NCI-H2029 treated with DMSO at 0.1 percent for 48 hours (cell line): ENCODE results near the gene CCDC122.

ENCODE experiments used
- DNase-seq: peaks from one replicate; lab custom pipeline; 2025; lab: John Stamatoyannopoulos, UW

Gene CCDC122

DNA sequence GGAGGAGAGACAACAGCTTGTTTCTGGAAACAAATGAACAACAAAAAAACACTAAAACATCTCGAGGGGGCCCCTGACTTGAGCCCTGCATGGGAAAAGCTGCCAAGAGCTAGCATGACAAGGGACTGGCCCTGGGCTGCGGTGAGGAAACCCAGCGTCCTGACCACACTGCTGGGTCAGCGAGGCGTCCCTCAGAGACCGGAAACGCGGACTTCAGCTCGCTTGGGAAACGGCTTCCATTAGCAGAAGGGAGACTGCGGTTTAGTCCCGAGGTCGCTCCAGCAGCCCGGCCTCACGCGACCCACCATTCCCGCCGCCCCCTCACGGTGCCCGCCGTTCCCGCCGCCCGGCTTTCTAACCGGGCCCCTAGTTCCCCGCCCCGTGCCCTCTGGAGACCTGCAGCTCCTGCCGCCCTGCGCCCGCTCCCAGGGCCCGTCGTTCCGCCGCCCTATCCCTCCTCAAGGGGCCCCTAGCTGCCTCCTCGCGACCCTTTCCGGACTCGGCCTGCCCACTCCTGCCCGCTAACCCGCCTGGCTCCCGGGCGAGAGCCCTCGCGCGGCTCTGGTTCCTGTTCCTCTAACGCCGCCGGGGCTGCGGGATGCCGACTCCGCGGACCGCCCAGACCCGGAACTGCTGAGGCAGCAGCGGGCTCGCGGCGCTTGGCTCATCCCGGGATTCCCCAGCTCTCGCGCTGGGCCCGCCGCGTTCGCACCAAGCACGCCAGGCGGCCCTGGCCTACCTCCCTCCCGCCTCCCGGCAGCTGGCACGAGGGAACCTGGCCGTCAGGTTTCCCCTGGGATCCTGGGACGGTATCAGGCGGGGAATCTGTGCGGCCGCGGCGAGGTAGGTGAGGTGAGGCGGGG is at the start of gene CCDC122:
CCDC122 (minus strand) TSS at position 849 of the 863 bp plus-strand sequence. CDS start 10,364 bp downstream, outside the sequence.
- no peak for DNase-seq

DNA sequence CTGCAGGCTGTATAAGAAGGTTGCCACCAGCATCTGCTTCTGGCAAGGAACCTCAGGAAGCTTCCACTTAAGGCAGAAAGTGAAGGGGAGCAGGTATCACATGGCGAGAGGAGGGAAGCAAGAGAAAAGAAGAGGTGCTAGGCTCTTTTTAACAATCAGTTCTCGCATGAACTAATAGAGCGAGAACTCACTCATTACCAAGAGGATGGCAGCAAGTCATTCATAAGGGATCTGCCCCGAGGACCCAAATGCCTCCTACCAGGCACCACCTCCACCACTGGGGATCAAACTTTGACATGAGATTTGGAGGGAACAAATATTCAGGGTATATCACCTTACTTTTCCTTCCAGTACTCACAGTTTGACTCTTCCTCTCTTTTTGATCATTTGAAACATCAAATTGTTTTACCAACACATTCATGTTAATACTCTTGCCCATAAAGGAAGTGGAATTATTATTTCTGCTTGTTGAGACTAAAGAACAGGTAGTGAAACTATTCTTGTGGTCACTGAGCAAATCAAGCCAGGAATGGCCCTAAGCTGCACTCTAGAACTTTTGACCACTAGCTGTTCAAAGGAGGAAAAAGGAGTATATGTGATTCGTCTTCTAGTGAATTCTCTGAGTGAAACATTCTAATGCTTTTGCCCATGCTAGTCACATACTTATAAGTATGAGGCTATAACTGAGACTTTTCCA is 45.2 kb upstream of the CCDC122 start:
- DNase-seq: no peak

DNA sequence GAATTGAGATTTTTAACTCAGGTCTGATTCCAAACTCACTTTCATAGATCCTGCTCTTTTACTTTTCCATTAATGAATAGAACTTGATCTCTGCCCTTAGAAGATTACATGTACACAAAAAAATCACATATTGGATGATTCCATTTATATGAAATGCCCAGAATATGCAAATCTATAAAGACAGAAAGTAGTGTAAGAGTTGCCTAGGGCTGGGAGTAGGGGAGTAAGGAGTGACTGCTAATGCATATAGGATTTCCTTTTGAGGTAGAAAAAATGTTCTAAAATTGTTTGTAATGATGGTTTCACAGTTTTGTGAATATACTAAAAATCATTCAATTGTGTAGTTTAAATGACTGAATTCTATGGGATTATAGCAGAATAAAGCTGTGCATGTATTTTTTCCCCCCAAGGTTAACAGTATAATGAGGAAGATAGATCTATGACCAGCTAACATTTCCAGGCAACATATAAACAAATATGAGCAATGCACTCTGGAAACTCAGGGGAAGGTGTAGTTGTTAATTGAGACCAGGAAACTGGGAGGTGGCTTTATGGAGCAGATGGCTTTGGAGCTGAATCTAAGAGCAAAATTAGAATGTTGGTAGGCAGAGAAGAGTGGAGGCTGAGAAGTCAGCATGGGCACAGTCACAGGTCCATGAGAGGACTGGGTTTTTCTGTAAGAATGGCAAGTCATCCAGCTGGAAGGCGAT is 41.6 kb upstream of the CCDC122 start:
- no peak for DNase-seq

DNA sequence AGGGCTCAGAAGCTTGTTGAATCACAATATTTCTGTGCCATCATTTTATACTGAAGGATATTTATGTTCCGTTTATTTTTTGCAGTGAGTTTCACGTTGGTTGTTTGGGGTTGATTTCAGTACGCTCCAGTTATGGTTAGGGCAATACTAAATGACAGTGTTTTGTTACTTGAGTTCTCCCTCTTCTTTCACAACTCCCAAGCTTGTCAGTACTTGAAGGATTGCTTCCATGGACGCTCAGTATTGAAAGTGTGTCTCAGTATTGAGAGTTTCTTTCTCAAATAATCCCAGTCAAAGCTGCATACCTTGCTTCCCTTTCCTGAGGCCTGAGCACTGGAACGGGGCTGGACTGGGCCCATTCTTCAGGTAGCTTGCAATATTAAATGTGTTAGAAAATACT is 39.1 kb upstream of the CCDC122 start:
- no peak for DNase-seq

DNA sequence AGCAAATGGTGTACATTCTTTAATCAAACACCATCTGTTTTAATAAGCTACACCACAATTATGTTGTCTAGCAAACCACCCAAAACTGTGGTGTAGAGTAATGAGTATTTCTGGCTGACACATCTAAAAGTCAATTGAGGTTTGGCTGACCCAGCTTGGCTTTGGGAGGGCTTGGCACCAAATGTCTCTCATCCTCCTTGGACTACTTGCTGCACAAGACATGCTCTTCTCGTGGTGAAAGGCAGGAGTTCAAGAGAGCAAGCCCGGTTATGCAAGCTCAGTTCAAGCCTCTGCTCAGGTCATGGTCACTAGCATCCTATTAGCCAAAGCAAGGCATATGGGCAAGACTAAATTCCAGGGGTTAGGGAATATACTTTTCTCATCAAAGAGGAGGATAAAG is 37.3 kb upstream of the CCDC122 start:
- no peak for DNase-seq

DNA sequence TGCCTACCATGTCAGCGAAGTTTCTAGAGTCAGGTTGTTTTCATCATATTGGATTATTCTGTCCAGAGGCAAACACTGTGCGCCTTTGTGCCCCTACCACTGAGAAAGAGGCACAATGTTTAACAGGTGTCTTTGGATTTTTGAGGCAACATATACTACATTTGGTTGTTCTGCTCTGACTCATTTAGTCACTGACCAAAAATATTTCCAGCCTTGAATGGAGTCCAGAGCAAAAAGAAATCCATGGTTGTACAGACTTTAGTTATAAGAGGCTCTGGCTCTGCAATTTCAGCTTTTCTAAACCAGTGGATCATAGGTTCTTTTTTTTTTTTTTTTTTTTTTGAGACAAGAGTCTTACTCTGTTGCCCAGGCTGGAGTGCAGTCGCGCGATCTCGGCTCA is 35.9 kb upstream of the CCDC122 start:
- DNase-seq: no peak

DNA sequence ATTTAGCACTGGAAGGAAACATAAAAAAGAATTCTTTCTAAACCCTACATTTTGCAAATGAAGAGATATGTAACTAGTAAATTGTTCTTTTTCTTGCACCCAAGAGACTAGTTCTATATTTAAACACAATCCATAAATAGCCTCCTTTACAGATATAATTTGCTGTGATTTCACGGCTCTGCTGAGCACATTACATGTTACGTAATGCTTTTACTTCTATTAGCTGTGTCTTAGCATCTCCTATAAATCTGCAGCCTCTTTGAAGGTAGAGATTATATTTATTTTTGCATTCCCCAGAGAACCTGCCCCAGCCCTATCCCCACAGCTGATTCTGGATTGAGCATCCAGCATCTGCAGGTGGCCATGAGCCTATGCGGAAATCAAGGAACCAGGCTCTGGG is 32.3 kb upstream of the CCDC122 start:
- DNase-seq: no peak

DNA sequence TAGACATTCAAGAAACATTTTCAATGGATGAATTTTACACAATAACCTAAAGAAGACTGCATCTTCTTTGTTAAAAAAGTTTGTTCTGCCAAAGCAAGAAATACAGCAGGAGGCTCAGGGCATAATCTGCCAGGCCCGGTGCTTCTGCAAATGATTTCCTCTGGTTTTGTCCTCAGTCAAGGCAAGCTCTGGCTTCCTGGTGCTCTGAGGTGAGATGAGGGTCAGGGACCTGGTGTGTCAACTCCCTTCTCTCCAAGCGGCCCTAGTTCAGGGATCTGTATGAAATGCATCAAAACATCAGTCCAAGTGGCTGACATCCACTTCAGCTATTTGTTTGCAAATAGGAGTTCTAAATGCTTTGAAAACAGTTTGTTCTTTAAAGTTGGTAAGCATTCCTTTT is 31.7 kb upstream of the CCDC122 start:
- no peak for DNase-seq

DNA sequence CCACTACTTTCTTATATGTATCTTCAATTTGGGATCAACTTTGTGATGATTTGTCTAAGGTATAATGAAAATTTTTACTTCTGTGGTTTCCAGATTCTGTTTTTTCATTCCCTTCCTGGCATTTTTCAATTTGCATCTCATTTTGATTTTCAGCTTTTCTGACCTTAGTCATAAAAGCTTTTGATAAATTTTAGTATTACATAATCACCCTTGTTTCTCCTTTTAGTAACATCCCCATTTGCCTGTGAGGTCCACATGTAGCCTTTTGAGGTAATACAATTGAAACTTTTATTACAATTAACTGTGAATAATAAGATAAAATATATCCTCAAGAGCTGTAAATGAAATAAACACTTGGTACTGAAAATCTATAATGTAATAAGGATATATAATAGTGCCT is 31.3 kb upstream of the CCDC122 start:
- no peak for DNase-seq

DNA sequence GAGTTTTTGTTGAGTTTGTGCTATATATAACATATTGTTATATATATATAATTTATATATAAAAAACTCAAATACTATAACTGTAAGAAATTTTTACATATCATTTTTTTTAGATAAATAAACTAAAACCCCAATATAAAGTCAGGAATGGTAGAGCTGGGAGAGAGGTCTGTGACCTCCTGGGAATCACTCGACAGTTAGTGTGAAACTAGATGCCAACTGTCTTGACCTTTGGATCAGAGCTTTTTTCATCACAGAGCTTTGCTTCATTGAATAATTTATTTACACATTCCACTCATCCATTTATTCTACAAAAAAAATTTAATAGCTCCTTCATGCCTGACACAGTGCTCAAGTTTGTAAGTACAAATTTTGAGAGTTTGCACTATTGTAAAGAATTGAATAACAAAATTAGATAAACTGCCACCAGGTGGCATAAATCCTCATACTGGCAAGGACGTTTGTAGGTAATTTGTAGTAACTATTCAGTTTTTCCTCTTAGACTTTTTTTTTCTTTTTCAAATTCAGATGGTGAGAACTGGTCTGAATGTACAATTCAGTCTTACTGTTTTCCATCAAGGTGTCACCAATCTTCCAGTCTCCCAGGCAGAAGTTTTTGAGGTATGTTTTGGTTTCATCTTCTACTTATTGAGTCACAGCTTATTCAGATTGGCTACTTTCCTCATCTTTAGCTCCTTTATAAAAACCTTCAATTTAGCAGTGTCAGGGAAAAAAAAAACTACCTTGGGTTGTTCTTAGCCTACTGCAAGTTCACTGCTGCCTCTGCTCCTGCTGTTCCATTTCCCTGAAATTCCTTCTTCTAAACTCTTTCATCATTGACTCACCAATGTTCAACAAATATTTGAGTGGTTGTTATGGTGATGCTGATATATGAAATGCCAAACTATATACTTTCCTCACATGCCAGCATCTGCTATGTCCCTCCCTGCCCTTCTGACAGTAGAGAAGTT is 28.9 kb upstream of the CCDC122 start:
- DNase-seq: peak; percentile 0

DNA sequence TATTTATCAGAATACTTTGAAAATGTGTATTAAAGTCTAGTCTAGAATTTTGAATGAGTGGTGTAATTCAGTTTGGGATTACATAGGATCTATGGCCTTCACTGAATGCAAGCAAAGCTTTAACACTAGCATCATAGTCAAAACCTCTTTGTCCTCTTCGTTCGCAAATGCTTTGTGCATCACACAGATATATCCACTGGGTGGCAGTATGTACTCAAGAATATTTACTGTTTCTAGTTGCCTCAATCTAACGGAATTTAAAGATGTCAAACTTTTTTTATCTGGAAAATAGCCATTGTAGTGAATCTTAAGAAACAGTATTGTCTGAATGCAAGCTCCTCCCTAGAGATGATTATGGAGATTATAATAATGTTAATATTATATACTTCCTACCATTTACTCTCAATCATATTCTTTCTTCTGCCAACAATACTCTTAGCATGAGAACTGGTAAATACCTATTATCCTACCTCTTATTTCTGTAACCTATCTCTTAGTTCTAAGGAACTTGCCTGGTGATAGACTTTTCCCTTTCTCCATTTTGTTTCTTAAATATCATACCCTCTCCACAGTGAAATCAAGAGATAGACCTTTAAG is 26.0 kb upstream of the CCDC122 start:
- peak; percentile 14 for DNase-seq

DNA sequence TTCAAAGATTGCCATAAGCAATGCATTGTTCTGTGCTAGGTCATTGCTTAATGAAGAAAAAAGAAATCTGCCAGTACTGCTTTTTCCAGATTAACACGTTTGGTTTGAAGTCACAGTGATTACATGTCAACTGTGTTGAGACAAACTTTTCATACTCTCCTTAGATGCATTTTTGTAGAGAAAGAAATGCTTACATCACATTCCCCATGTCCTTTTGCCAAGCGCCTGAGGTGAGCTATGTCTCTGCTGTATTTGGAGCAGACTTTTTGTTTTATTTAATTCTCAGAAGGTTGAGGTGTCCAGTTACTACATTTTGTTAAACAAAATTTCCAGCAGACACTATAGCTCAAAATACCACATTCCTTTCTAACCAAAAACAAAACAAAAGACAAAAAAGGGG is 16.4 kb upstream of the CCDC122 start:
- DNase-seq: no peak

DNA sequence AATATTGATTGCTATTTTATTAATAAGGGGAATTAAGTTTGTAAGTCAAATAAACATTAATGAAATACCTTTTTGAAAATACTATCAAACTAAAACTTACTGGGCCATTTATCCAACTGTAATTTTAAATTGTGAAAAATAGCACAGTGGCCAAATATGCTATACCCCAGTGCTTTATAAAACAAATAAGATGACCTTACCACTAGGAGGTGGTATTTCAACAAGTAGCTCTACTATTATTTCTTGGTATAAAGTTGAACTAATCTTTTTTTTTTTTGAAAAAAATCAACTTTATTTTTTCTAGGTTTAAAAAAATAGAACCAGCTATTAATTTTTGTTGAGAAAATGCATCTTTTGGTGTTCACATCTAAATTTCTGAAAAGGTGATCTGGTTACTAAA is 14.9 kb upstream of the CCDC122 start:
- no peak for DNase-seq

DNA sequence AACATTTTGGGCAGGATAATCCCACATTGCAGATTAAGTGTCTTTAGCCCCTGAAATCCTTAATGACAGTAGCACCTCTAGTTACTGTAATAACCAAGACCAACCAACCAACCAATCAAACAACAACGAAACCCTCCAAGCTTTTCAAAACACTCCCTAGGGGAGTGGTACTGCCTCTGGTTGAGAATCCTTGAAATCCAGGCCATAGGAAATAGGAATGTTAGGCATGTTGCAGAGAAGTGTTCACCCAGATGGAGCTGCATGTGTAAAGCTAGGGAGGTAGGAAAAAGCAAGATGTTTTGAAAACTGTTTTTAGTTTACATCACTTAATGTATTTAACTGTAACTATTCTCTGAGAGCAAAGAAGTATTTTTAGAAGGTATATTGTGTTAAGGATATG is 4.7 kb upstream of the CCDC122 start:
- DNase-seq: no peak

DNA sequence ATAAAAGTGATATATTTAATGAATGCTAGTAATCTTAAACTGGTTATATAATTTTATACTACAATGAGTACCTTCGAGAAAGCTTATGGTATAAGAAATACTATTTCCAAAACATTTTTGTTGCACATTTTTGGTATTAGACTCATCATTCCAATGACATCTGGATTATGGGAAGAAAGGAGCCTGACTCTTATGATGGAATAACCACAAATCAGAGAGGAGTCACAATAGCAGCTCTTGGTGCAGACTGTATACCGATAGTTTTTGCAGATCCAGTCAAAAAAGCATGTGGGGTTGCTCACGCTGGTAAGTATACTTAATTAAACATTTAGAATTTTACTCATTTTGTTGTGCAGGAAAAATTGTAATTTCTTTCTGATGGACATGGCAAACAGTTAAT is 4.1 kb upstream of the CCDC122 start:
- DNase-seq: no peak

DNA sequence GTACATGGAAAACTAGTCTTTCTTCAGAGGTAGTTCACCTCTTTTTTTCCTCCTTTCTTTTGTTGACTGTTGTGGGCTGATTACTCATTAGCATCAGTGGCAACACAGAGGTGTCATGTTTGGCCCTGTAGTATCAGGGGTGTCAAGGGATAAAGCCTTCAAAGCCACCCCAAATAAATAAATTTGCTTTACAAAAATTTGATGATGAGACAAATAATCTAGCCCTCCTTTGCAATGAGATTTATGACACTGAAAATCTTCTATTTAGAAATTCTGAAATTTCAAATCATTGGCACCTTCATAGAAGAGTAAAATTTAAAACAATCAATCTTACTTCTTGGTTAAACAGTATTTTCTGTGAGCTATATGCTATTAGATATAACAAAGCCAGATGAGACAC is 2.0 kb upstream of the CCDC122 start:
- no peak for DNase-seq

DNA sequence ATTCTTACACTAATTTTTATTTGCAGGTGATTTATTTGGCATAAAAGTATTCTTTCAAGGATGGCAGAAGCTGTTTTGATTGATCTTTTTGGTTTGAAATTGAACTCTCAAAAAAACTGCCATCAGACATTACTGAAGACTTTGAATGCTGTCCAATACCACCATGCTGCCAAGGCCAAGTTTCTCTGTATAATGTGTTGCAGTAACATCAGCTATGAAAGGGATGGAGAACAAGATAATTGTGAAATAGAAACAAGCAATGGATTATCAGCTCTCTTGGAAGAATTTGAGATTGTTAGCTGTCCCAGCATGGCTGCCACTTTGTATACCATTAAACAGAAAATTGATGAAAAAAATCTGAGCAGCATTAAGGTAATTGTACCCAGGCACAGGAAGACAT is 1.4 kb upstream of the CCDC122 start:
- no peak for DNase-seq

DNA sequence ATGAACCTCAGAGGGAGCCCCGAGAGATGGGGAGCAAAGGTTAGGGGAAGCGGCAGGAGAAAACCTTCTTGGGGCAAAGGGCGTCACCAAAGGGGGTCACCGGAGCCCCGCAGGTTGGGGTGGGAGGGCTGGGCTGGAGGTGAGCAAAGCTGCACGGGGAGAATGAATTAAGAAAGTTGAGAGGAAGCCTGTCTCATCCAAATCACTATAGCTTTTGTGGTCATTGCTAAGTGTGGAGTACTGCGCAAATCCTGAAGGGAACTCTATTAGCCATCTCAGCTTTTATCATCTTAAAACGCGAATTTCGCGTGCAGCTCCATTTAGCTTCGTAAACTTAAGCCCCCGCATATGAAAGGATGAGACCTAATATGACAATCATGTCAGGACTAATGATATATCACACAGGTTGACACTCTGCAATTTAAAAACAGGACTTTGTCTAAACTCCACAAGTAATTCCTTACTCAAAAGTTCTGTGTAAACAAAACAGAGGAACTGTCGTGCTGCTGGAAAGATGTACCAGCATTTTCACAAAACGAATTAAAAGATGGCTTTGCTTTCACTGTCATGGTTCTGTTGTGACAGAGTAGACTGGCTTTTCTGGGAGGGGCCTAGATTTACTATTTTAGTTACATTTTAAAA is 795 bp upstream of the CCDC122 start:
- no peak for DNase-seq

DNA sequence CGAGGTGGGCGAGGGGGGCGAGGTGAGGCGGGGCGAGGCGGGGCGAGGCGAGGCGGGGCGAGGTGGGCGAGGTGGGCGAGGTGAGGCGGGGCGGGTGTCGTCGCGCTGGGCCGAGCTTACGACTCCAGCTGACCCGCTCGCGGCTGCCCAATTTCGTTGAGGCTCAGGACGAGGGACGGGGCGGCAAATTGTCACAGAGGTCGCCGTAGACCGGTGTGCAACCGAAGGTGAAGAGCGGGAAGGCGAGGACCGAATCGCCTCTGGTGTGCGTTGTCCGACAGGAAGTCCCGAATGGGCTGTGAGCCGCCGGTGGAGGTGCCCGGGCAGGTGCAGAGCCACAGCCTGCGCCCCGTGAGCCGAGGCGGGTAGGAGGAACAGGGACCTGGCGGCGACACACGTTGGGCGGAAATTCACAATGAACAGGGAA is 228 bp upstream of the CCDC122 start, which contains the start of gene LACC1:
LACC1 (plus strand) TSS at position 150 of the 427 bp plus-strand sequence. CDS start 1,082 bp downstream, outside the sequence.
- DNase-seq: no peak

DNA sequence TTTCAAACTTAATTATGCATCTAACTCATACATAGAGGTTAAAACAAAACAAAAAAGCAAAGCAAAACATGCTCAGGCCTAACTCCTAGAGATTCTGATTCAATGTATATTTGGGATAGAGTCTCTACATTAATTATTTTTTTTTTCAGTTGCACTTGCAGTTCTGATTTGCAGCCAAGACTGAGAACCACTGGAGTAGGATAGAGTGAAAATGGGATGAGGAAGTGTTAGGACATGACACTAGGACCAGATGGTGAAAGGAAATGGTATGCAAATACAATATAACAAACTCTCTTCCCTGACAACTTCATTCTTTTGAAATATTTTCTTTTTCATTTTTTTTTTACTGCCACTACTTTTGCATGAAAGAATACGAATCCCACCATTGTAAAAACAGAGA is 1.8 kb downstream of the CCDC122 start:
- no peak for DNase-seq

DNA sequence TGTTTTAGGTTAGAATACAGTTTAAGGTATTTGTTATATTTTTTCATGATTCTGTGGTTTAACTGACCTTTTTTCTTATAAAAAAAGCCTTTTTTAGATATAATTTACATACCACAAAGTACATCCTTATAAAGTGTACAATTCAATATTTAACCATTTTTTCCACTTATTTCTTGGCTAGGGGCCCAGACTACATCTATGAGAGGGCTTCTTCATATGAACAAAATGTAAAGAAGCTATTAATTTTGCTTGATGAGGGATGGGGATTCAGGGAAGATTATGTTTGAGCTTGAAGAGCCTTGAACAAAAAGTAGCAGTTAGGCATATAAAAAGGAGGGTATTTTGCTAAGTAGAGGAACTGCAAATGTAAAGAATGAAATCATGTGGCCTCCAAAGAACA is 2.2 kb downstream of the CCDC122 start:
- DNase-seq: no peak
